Measurements from ENCODE around the gene PLEKHA4.

Gene PLEKHA4

DNA sequence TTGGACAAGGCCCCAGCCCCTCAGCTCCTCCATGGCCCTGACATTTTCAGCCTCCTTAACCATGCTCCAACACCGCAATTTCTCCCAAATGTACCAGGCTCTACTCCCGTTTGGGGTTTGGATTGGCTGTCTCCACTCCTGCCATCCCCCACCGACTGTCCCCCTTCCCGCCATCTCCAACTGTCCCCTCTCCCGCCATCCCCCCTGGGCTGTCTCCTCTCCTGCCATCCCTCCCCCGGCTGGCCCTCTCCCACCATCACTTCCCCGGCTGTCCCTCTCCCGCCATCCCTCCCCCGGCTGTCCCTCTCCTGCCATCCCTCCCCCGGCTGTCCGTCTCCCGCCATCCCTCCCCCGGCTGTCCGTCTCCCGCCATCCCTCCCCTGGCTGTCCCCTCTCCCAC is 63.0 kb downstream of the PLEKHA4 start:
- H3K9ac ChIP-seq (ENCODE audit: low read length): no peak overlapping the region
- no peak overlapping the region for H3K27ac ChIP-seq (ENCODE audit: low read depth, low read length)

DNA sequence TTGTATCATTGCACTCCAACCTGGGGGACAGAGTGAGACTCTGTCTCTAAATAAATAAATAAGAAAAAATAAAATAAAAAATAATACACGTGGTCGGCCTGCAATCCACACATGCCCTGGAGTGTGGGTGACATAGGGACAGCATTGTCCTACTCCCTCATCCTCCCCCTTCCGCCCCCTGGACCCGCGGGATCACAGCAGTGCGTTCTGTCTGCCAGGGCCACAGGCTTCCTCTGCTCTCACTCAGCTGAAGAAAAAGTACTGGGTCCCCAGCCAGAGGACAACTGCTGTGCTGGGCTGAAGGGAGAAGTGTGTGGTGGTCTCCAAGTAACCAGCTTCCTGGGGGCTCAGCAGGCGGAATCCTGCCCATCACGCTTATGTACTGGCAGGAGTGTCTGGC is 63.9 kb downstream of the PLEKHA4 start:
- TF ChIP-seq, protein P1, sequence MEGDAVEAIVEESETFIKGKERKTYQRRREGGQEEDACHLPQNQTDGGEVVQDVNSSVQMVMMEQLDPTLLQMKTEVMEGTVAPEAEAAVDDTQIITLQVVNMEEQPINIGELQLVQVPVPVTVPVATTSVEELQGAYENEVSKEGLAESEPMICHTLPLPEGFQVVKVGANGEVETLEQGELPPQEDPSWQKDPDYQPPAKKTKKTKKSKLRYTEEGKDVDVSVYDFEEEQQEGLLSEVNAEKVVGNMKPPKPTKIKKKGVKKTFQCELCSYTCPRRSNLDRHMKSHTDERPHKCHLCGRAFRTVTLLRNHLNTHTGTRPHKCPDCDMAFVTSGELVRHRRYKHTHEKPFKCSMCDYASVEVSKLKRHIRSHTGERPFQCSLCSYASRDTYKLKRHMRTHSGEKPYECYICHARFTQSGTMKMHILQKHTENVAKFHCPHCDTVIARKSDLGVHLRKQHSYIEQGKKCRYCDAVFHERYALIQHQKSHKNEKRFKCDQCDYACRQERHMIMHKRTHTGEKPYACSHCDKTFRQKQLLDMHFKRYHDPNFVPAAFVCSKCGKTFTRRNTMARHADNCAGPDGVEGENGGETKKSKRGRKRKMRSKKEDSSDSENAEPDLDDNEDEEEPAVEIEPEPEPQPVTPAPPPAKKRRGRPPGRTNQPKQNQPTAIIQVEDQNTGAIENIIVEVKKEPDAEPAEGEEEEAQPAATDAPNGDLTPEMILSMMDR (IDR thresholded peaks at IDR 0.05; ENCODE audit: insufficient read depth, low read length, poor library complexity, severe bottlenecking): no peak
- TF ChIP-seq EZH2phosphoT487 (conservative IDR thresholded peaks at IDR 0.05; ENCODE audit: low read length): no peak
- Histone ChIP-seq H3F3A (ENCODE audit: insufficient read depth) (peaks cover 3% of the 10 kb centered on the region; the same call in 1 of the 2 replicates), H3K79me2 (ENCODE audit: insufficient read depth, low read length) (peaks cover 5% of the 10 kb centered on the region), H3K4me2 (ENCODE audit: low read depth, low read length, poor library complexity, severe bottlenecking) (no peak overlapping the region), H2AFZ (ENCODE audit: low read depth, low read length, severe bottlenecking) (no peak overlapping the region), H3K9me2 (replicated peaks; ENCODE audit: insufficient read depth, low read length) (no peaks in the 10 kb centered on the region), H3K9me3 (ENCODE audit: insufficient read depth, low read length) (no peaks in the 10 kb centered on the region), H3K27ac (ENCODE audit: low read depth, low read length) (no peak overlapping the region), H4K20me1 (ENCODE audit: low read depth, low read length) (no peaks in the 10 kb centered on the region), H3K36me3 (ENCODE audit: low read length) (no peaks in the 10 kb centered on the region), H3K9ac (ENCODE audit: low read length) (no peak overlapping the region), H3K4me3 (ENCODE audit: insufficient read depth, low read length, poor library complexity, severe bottlenecking) (no peak overlapping the region), H3K27me3 (ENCODE audit: low read length) (no peaks in the 10 kb centered on the region)

More for the DNA sequence above, 63.0 kb downstream of the PLEKHA4 start:
- Histone ChIP-seq H4K20me1 (ENCODE audit: low read depth, low read length) (no peaks in the 10 kb centered on the region), H3K9me2 (replicated peaks; ENCODE audit: insufficient read depth, low read length) (no peaks in the 10 kb centered on the region), H2AFZ (ENCODE audit: low read depth, low read length, severe bottlenecking) (no peak overlapping the region), H3K9me3 (ENCODE audit: insufficient read depth, low read length) (no peaks in the 10 kb centered on the region), H3K4me2 (ENCODE audit: low read depth, low read length, poor library complexity, severe bottlenecking) (no peak overlapping the region), H3K36me3 (ENCODE audit: low read length) (no peaks in the 10 kb centered on the region), H3K4me3 (ENCODE audit: insufficient read depth, low read length, poor library complexity, severe bottlenecking) (no peak overlapping the region), H3K79me2 (ENCODE audit: insufficient read depth, low read length) (peaks cover 15% of the 10 kb centered on the region), H3F3A (ENCODE audit: insufficient read depth) (peaks cover 12% of the 10 kb centered on the region), H3K27me3 (ENCODE audit: low read length) (no peaks in the 10 kb centered on the region)
- TF ChIP-seq, protein P1 (IDR thresholded peaks at IDR 0.05; ENCODE audit: insufficient read depth, low read length, poor library complexity, severe bottlenecking): no peak
- no peak for TF ChIP-seq EZH2phosphoT487 (conservative IDR thresholded peaks at IDR 0.05; ENCODE audit: low read length)

DNA sequence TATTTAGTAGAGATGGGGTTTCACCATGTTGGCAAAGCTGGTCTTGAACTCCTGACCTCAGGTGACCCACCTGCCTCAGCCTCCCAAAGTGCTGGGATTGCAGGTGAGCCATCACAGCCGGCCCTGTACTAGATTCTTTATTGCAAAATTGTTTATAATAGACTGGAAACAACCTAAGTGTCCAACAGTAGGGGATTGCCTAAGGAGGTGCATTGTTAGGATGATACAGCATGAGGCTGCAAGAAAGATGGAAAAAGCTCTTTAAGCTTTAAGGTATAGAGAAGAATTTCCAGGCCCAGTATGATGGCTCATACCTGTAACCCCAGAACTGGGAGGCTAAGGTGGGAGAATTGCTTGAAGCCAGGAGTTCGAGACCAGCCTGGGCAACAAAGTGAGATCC is 65.8 kb downstream of the PLEKHA4 start:
- Histone ChIP-seq H3K79me2 (ENCODE audit: insufficient read depth, low read length) (no peaks in the 10 kb centered on the region), H3K27me3 (ENCODE audit: low read length) (no peaks in the 10 kb centered on the region), H3K4me3 (ENCODE audit: insufficient read depth, low read length, poor library complexity, severe bottlenecking) (no peak overlapping the region), H3K9me3 (ENCODE audit: insufficient read depth, low read length) (no peaks in the 10 kb centered on the region), H3K9me2 (replicated peaks; ENCODE audit: insufficient read depth, low read length) (no peaks in the 10 kb centered on the region), H3K36me3 (ENCODE audit: low read length) (no peaks in the 10 kb centered on the region), H4K20me1 (ENCODE audit: low read depth, low read length) (no peaks in the 10 kb centered on the region), H3F3A (ENCODE audit: insufficient read depth) (no peaks in the 10 kb centered on the region), H3K27ac (ENCODE audit: low read depth, low read length) (no peak overlapping the region), H3K4me2 (ENCODE audit: low read depth, low read length, poor library complexity, severe bottlenecking) (no peak overlapping the region), H3K9ac (ENCODE audit: low read length) (no peak overlapping the region), H2AFZ (ENCODE audit: low read depth, low read length, severe bottlenecking) (no peak overlapping the region)
- TF ChIP-seq, protein P1 (IDR thresholded peaks at IDR 0.05; ENCODE audit: insufficient read depth, low read length, poor library complexity, severe bottlenecking): no peak
- no peak for TF ChIP-seq EZH2phosphoT487 (conservative IDR thresholded peaks at IDR 0.05; ENCODE audit: low read length)

Data from SU-DHL-6 (cell line).